ENCODE measurements around the gene CCNE1. TPM values are rescaled to one million over a fixed set of nuclear protein-coding genes. Genes with fewer than 3 reads are reported as not detected.

Gene CCNE1
- total and polyA plus RNA-seq, 9 of the 15 experiments (the other 6 are each of a cell fraction or from before 2014, with no cell fraction given), result 6.2 to 41.0 (median 31.6) TPM

- TF ChIP-seq CREB3L1 (IDR thresholded peaks at IDR 0.05; ENCODE audit: borderline replicate concordance, low read depth), result peak; percentile 23; the same call in 1 of the 2 replicates
- TF ChIP-seq KDM1A (IDR thresholded peaks at IDR 0.05), result no peak
- no peak for TF ChIP-seq SFPQ (IDR thresholded peaks at IDR 0.05; ENCODE audit: low read depth, low read length)
- TF ChIP-seq L3MBTL2 (IDR thresholded peaks at IDR 0.05), result peak; percentile 62; the same call in 1 of the 2 replicates
- TF ChIP-seq YY1 (IDR thresholded peaks at IDR 0.05; ENCODE audit: borderline replicate concordance in 1 of 3, control insufficient read depth in 1 of 3, extremely low read depth in 1 of 3, insufficient read depth in 3 of 3, insufficient read length in 1 of 3, insufficient replicate concordance in 2 of 3, low read depth in 1 of 3, low read length in 2 of 3), result peak; percentile 44 to 90 (median 66)
- TF ChIP-seq POLR2G (IDR thresholded peaks at IDR 0.05; ENCODE audit: low read depth, low read length), result no peak
- peak; percentile 82; the same call in 1 of the 2 replicates for TF ChIP-seq EHMT2 (IDR thresholded peaks at IDR 0.05)
- TF ChIP-seq ZNF384 (IDR thresholded peaks at IDR 0.05; ENCODE audit: low read depth, low read length), result peak; percentile 75
- TF ChIP-seq JUND (IDR thresholded peaks at IDR 0.05; ENCODE audit: borderline replicate concordance, low read depth, low read length), result no peak
- 0 out of 3 replicates have a peak, but pooled peaks have one; percentile 9 for TF ChIP-seq JUND (tag; IDR thresholded peaks at IDR 0.05; ENCODE audit: borderline replicate concordance, low read depth, low read length)
- peak; percentile 38; the same call in 1 of the 2 replicates for TF ChIP-seq MBD2 (IDR thresholded peaks at IDR 0.05; ENCODE audit: borderline replicate concordance, low read depth)
- 0 out of 2 replicates have a peak, but pooled peaks have one; percentile 32 for TF ChIP-seq GABPB1 (CRISPR knock-in tag; IDR thresholded peaks at IDR 0.05)
- TF ChIP-seq NR2C1 (IDR thresholded peaks at IDR 0.05), result peak; percentile 79
- TF ChIP-seq NR2C1 (tag; IDR thresholded peaks at IDR 0.05), result peak; percentile 87
- TF ChIP-seq, protein P1, sequence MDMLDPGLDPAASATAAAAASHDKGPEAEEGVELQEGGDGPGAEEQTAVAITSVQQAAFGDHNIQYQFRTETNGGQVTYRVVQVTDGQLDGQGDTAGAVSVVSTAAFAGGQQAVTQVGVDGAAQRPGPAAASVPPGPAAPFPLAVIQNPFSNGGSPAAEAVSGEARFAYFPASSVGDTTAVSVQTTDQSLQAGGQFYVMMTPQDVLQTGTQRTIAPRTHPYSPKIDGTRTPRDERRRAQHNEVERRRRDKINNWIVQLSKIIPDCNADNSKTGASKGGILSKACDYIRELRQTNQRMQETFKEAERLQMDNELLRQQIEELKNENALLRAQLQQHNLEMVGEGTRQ (CRISPR knock-in tag; IDR thresholded peaks at IDR 0.05), result 0 out of 2 replicates have a peak, but pooled peaks have one; percentile 9
- TF ChIP-seq ZNF444 (CRISPR knock-in tag; IDR thresholded peaks at IDR 0.05), result no peak
- TF ChIP-seq RBM25 (IDR thresholded peaks at IDR 0.05; ENCODE audit: low read depth, low read length, severe bottlenecking), result peak; percentile 53
Observed at GRCh38 chr19:29806098-29806866, 5.5 kb upstream of the CCNE1 start (continued).
